Measurements from ENCODE around the gene MYO1B. TPM values are rescaled to one million over a fixed set of nuclear protein-coding genes. Genes with fewer than 3 reads are reported as not detected.

The MYO1B gene
- total RNA-seq, 1 donor from 2014 or later = 150 TPM

DNA sequence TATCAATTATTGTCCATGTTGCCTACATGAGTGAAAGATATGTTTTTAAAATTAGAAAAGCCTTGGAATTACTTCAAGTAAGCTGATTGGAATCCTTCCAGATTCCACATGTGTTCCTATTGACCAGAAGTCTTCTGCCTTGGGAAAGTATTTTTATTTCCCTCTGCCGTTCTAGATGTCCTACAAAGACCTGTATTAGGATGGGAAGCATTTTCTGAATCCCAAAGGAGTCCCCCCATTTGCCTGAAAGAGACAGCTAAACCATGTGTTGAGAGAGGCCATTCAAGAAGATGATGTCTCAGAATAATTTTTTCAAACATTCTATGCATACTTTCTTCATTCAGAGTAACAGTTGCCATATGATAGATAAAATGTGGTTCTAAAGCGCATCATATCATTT is 19.0 kb upstream of the MYO1B start:
- DNase-seq = no peak

- no peak for DNase-seq
Measured at GRCh38 chr2:191228333-191228732, 16.9 kb upstream of the MYO1B start.

- no peak for DNase-seq
Measured at GRCh38 chr2:191228861-191229260, 16.3 kb upstream of the MYO1B start.

DNA sequence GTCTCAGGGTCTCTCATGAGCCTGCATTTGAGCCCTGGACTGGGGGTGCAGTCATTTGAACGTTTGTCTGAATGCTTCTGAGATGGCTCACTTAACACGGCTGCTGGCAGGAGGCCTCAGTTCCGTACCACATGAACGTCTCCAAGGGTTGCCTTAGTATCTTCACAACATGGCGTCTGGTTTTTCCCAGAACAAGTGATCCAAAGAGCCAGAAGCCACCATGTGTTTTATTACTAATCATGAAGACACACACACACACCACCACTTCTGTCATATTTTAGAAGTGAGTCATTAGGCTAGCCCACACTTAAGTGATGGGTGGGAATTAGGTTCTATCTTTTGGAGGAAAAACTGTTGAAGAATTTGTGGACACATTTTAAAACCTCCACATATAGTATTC is 15.0 kb upstream of the MYO1B start:
- DNase-seq = no peak

DNA sequence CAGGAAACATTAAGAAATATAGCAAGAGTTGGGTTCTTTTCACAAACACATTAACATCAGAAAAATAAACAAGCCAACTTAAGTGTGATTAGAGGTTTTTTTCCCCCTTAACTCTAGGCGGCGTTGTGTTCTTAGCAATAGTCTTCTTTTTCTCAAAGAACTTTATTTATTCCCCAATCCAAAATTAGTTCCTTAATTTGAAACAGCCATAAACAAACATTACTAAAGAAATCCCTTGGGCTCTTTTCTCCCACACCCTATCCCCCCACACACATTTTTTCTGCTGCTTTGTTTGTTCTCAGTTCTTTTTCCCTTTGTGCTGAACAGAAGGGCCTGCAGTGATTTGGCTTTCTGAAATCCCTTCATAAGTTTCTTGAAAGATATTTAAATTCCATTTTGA is 13.2 kb upstream of the MYO1B start:
- DNase-seq = peak; percentile 91

DNA sequence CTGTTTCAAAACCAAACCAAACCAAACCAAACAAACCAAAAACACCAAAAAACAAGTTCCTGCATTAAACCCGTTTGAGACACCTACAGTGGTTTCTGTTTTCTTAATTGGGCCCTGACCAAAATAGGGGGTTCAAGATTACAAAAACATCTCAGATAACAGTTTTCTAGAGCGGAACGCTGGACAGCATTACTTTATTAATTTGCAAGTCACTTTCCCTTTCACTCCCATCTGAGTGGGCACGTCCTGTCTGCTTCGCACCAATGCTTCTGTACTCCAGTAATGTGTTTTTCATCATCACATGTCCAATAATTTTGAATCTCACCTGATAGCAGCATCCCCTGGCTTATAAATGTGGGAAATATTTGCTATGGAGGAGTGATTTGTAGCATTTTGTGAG is 11.7 kb upstream of the MYO1B start:
- no peak for DNase-seq

DNA sequence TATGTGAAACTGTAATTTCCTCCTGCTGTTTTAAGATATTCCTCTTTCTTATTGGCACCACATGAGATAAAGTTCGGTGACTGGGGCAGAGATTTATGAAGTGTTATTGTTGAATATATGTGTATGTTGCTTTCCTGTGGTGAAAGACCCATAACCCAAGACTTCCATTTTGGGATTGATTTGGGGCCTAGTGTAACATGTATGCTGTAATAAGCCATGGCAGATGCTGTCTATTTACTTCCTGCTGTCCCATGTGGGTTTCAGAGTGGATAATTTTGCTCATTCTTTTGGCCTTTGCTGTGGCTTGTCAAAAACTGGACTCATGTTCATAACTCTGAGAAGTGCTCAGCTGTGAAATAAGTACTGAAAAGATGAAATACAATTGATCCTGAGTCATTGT is 10.8 kb upstream of the MYO1B start:
- DNase-seq = peak; percentile 89

DNA sequence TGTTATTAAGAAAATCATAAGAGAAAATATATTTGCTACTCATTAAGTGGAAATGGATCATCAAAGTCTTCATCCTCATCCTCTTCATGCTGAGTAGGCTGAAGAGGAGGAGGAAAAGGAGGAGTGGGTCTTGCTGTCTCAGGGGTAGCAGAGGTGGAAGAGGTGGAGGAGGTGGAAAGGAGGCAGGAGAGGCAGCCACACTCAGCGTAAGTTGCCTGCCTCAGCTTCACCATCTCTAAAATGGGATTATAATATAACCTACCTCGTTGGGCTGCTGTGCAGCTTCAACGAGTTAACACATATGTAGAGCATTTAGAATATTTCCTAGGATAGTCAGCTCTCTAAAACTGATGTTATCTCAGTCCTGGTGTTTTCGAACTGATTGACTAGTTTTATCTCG is 4.3 kb upstream of the MYO1B start:
- no peak for DNase-seq

- no peak for DNase-seq
Measured at GRCh38 chr2:191241418-191241817, 3.8 kb upstream of the MYO1B start.

GRCh38 chr2:191243154-191243553 is 2.0 kb upstream of the MYO1B start:
- DNase-seq = no peak

GRCh38 chr2:191244350-191244749 is 854 bp upstream of the MYO1B start:
- DNase-seq = no peak

- peak; percentile 85 for DNase-seq
Measured at GRCh38 chr2:191245869-191246531, 796 bp downstream of the MYO1B start.

DNA sequence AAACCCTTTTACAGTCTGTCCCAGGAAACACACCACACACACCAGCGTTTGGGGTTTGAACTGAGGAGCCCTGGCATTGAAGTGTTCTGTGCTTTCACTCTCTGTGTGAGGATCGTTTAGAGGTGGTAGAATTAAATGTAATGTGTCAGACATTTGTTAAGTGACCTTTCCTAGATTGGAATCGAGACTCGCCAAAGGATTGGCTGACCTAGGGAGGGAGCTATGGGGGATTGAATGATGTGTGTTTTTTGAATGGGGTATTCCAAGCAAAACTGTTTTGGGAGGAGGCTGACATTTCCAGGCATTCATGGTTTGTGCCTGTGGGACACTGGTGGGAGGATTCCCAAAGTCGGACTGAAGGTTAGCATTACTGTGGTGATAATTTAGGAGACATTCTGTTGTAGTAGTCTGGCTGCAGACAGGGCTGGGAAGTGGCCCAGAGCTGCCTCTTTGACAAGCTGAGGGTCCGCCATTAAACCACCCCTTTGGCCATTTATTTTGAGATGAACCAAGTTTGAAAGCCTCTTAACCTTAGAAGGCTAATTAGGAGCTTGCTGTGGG is 1.7 kb downstream of the MYO1B start:
- no peak for DNase-seq

DNA sequence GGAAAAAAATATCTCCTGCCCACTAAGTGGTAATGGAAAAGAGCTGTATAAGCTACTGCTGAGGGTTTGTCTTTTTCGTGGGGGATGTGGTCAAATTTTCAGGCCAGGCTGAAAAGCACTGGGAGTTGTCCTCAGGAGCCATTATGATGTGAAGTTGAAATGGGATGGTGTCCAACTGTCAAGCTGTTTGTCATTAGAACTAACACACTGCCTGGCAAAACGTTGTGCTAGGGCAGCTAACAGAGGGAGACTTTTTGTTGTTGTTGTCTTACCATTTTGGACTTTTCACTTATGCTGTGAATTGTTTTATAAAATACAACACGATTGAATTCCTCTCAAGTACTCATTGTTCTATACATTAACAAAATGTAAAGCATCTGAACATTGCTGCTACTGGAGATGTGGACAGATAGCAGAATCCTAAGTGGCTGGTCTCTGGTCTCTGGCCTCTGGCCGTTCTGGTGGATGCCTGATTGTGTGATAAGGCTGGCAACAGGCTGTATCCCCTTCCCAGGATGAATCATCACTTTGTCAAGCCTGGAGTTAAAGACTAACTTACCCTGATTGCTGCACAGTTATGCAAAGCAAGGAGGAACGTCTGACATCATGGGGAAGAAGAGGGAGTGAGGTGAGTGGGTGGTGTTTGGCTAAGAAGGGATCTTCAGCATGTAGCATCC is 2.3 kb downstream of the MYO1B start:
- DNase-seq = peak; percentile 69

DNA sequence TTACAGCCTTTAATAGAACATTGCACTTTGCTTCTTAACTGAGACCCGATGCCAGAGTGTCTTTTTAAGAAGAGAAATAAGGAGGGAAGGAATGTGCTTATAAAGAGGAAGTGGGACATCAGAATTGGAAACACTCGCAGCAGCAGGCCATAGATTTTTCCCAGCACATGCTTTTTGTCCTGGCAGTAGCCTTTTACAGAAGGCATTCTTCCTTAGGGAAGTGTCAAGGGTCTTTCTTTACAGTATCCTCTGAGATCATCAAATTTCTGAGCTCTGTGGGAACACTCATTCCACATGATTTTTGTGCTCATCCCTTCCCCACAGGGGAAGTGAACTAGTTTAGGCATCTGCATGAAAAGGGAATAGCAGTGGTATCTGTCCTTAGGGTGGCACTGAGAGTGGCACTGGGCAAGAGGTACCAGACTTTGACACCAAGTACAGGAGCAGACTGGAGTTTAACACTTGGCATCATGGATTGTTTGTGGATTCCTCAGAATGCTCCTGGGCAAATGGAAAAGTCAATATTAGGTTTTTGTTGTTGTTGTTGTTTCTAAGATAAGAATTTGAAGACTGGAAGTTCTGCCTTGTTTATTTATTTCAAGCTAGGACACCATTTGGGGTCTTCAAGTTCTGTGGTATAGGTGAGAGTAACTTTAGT is 4.1 kb downstream of the MYO1B start:
- no peak for DNase-seq

- DNase-seq = no peak
Measured at GRCh38 chr2:191250400-191250799, 5.2 kb downstream of the MYO1B start.

DNA sequence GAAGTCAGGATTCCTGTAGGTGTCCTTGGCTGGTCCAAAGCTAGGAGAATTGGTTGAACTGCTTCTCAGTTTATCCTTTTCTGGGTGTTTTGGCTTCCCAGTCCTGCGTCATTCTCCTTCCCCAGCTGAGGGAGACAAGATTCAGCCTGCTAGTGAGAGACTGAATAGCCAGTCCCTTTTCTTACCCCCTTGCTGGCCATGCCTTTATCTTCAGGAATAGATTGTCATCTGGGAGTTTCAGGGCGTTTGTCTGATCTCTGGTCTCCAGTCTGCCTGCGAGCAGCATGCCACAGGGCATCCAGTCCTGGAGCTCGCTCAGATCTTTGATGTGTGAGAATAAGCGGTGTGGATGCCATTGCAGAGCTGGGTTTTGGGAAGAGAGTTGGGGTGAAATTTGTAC is 5.8 kb downstream of the MYO1B start:
- no peak for DNase-seq

- no peak for DNase-seq
Measured at GRCh38 chr2:191252699-191253098, 7.5 kb downstream of the MYO1B start.

DNA sequence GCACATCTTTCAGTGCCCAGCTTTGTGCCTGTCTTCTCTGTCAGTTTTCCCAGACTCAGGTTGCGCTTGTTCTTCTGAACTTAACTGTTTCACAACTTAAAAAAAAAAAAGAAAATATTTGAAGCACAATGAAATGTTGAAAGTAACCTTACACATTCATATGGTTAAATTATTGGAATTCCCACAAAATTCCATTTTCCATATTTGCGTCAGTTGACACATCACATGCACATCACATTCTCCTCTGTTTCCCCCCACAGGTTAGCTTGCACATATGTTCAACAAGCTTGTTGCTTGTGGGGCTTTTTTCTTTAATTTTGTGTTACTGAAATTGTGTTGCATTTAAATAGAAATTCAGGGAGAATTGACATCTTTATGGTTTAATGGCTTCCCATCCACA is 8.3 kb downstream of the MYO1B start:
- no peak for DNase-seq

DNA sequence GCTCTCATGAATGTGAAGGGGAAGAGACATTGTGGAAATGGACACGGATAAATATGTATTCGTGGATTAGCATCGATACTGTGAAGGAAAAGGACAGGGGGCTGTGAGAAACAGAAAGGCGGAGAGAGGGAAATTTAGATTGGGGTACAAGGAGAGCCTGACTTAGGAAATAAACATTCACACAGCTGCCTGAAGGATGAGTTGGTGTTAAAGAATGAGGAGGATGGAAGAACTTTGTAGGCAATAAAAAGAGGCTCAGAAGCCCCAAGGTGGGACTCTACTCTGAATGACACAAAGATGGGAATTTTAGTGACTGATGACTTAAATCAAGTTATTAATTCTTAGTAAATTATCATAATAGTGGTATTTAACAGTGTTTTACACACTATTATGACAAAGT is 10.1 kb downstream of the MYO1B start:
- DNase-seq = no peak

DNA sequence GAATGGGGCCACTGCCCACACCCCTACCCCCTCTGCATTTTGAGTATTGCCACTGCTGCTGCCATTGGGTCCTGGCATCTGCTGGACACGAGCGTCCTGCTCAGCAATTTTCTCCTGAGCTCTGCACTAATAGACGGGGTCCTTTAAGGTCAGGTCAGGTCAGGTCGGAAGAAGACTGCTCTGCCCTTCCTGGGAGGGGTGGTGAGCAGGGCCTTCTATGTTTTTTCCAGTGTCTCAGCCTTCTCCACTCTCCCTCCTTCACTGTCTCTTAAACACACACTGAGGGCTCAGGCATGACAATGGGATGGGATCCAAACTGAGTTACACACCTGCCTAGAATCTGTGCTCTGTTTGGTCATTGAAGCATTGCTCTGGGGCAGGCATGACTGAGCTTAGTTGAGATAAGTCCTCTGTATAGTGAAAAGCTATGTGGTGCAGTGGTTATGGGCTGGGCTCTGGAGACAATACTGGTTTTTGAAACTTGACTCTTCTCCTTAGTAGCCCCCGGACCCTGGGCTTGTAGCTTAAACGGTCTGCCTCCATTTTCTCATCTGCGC is 10.6 kb downstream of the MYO1B start:
- no peak for DNase-seq

- DNase-seq = no peak
Measured at GRCh38 chr2:191257934-191258333, 12.7 kb downstream of the MYO1B start.

GRCh38 chr2:191258996-191259395 is 13.8 kb downstream of the MYO1B start:
- DNase-seq = no peak
